H1 (cell line): ENCODE results near the gene EHD4.

Experiments used
- BCL11A ChIP-seq, 2 experiments: IDR thresholded peaks; one replicate each; pipeline ENCODE4 v1.6.1; 2011; ENCODE audit warnings: low read depth in 2 of 2, low read length in 2 of 2, mild to moderate bottlenecking in 2 of 2
- CHD7 ChIP-seq: fragments of 300-600 bp; sonication (generic); IDR thresholded peaks from 2 replicates; pipeline ENCODE4 v1.7.1; 2012; ENCODE audit warnings: low read length, moderate library complexity, mild to moderate bottlenecking, inconsistent platforms; ENCODE audit not compliant: insufficient replicate concordance
- CTCF ChIP-seq, 3 experiments: IDR thresholded peaks; 1 replicate in 2 of 3; 2 replicates in 1 of 3; pipeline versions ENCODE4 v1.5.1 to v1.6.1; 2011; ENCODE audit warnings: low read length in 3 of 3, mild to moderate bottlenecking in 3 of 3, inconsistent platforms in 2 of 3, low read depth in 1 of 3, moderate library complexity in 1 of 3; ENCODE audit not compliant: insufficient read depth in 1 of 3; ENCODE audit errors: control extremely low read depth in 1 of 3

- TF ChIP-seq CTCF (IDR thresholded peaks at IDR 0.05; ENCODE audit: control extremely low read depth in 1 of 3, insufficient read depth in 1 of 3, low read depth in 1 of 3, low read length in 3 of 3) (no peak), CHD7 (no peak), BCL11A (IDR thresholded peaks at IDR 0.05; ENCODE audit: low read depth in 2 of 2, low read length in 2 of 2) (no peak)
These were observed 35.0 kb upstream of the EHD4 start for GRCh38 chr15:42007386-42007785.
